PC-9 (cell line): ENCODE results near the gene C3orf33. TPM values are rescaled to one million over a fixed set of nuclear protein-coding genes. Genes with fewer than 3 reads are reported as not detected.

Experiments
- BruUV-seq: library from RNA; stranded (reverse); fragments of 400-500 nt; replicated peaks from 2 replicates; lab custom pipeline; 2021; lab: Mats Ljungman, UMichigan
- CTCF ChIA-PET: fragments of 300-600 bp; sonication (Branson Sonifier 250); formaldehyde crosslinking; loops from one replicate; lab custom pipeline; 2022; ENCODE audit warnings: antibody characterized with exemption; lab: Charles Lee
- POLR2A ChIA-PET: fragments of 300-600 bp; sonication (Branson Sonifier 250); formaldehyde crosslinking; loops from one replicate; lab custom pipeline; 2022; ENCODE audit warnings: antibody characterized with exemption; ENCODE audit not compliant: unreplicated experiment; lab: Charles Lee
- DNase-seq, 2 experiments: peaks; one replicate each; pipeline versions ENCODE4 v3.0.0 to v3.0.0-alpha.2; 2015 to 2022; ENCODE audit warnings: mixed read lengths in 1 of 2
- H2AFZ ChIP-seq: fragments of 200-600 bp; sonication (generic); 2 replicates; pipeline ENCODE4 v1.8.1; 2017; ENCODE audit warnings: antibody characterized with exemption
- H3F3A ChIP-seq: fragments of 200-600 bp; sonication (generic); 2 replicates; pipeline ENCODE4 v1.8.1; 2017; ENCODE audit warnings: antibody characterized with exemption, mild to moderate bottlenecking, low read depth; ENCODE audit not compliant: insufficient read depth
- H3K27ac ChIP-seq: fragments of 200-600 bp; sonication (generic); 2 replicates; pipeline ENCODE4 v1.6.1; 2016; ENCODE audit warnings: mixed run types
- H3K27me3 ChIP-seq: fragments of 200-600 bp; sonication (generic); 2 replicates; pipeline ENCODE4 v1.6.1; 2016; ENCODE audit warnings: low read depth, mixed run types; ENCODE audit not compliant: insufficient read depth
- H3K36me3 ChIP-seq: fragments of 200-600 bp; sonication (generic); 2 replicates; pipeline ENCODE4 v1.6.1; 2016; ENCODE audit warnings: low read depth, mixed run types
- H3K4me1 ChIP-seq: fragments of 200-600 bp; sonication (generic); replicated peaks from 2 replicates; pipeline ENCODE4 v1.6.1; 2016; ENCODE audit warnings: mixed run types; ENCODE audit not compliant: insufficient read depth
- H3K4me2 ChIP-seq: fragments of 200-600 bp; sonication (generic); 2 replicates; pipeline ENCODE4 v1.6.1; 2017; ENCODE audit warnings: mixed run types
- H3K4me3 ChIP-seq: fragments of 200-600 bp; sonication (generic); 2 replicates; pipeline ENCODE4 v1.6.1; 2016; ENCODE audit warnings: mixed run types
- H3K79me2 ChIP-seq: fragments of 200-600 bp; sonication (generic); 2 replicates; pipeline ENCODE4 v1.6.1; 2017; ENCODE audit warnings: low read depth, mixed run types
- H3K9me2 ChIP-seq: fragments of 200-600 bp; sonication (generic); 2 replicates; pipeline ENCODE4 v1.8.1; 2017; ENCODE audit warnings: mild to moderate bottlenecking; ENCODE audit not compliant: insufficient read depth
- H3K9me3 ChIP-seq: fragments of 200-600 bp; sonication (generic); 2 replicates; pipeline ENCODE4 v1.8.1; 2016; ENCODE audit warnings: low read depth; ENCODE audit not compliant: insufficient read depth
- H4K20me1 ChIP-seq: fragments of 200-600 bp; sonication (generic); 2 replicates; pipeline ENCODE4 v1.8.1; 2017; ENCODE audit not compliant: insufficient read depth
- CTCF ChIP-seq: fragments of 200-600 bp; sonication (generic); conservative IDR thresholded peaks from 2 replicates; pipeline ENCODE4 v1.6.1; 2017; ENCODE audit warnings: mixed run types, antibody characterized with exemption, mild to moderate bottlenecking, moderate library complexity
- EZH2 ChIP-seq: fragments of 200-600 bp; sonication (generic); IDR thresholded peaks from 2 replicates; pipeline ENCODE4 v1.8.0; 2017; ENCODE audit warnings: antibody characterized with exemption, low read depth
- intact Hi-C: fragments of 100-400 bp; cut with micrococcal nuclease; formaldehyde crosslinking; loops from one replicate; pipeline ENCODE4 v1.10.0; 2022; ENCODE audit not compliant: unreplicated experiment
- total RNA-seq: library from RNA; stranded (reverse); gene quantifications from 2 replicates; pipeline ENCODE4 v1.2.3, GENCODE V29; 2021

The C3orf33 gene
- total RNA-seq, 1 experiment from 2014 or later, result 1.1 TPM

- POLR2A ChIA-PET, result no interaction called here
- Histone ChIP-seq H2AFZ (no peak overlapping the region), H3K27ac (no peak overlapping the region), H3K9me3 (no peaks in the 10 kb centered on the region), H4K20me1 (no peaks in the 10 kb centered on the region), H3K79me2 (no peaks in the 10 kb centered on the region), H3K27me3 (no peaks in the 10 kb centered on the region), H3K4me1 (0 out of 2 replicates have a peak, but pooled peaks cover 10% of the 10 kb centered on the region), H3K4me3 (no peak overlapping the region), H3K4me2 (no peak overlapping the region), H3F3A (no peaks in the 10 kb centered on the region), H3K36me3 (no peaks in the 10 kb centered on the region), H3K9me2 (no peaks in the 10 kb centered on the region)
- TF ChIP-seq EZH2 (no peak), CTCF (no peak)
- no peak for DNase-seq
- BruUV-seq, result no TSS peak
- intact Hi-C loops, result no loop called here
- CTCF ChIA-PET, result no interaction called here
Observed at GRCh38 chr3:155738580-155739076, 67.5 kb downstream of the C3orf33 start.

DNA sequence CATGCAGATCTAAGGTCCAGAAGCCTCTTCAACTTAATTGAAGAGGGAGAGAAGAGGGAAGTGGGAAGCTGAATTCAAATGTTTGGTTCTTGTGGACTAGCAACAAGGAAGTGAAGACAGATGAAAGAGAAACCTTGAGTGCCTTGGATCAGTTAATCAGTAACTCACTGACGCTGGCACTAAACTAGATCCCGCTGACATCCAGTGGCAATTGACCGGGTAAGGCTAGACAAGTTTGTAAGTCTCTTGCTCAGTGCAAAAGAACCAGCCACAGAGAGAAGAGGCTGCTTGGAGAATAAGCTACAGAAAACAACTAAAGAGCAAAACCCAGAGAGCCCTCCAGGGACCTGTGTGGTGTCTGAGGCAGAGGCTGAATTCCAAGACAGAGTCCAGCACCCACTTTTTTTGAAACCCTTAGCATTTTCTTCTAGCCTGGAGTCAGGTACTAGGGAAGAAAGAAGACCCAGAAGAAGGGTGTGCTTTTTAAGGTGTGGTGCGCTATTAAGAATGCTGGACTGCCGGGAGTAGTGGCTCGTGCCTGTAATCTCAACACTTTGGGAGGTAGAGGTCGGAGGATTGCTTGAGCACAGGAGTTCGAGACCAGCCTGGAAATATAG lies 68.1 kb downstream of the C3orf33 start:
- Histone ChIP-seq H3K36me3 (no peaks in the 10 kb centered on the region), H3K4me1 (0 out of 2 replicates have a peak, but pooled peaks cover 5% of the 10 kb centered on the region), H4K20me1 (no peaks in the 10 kb centered on the region), H3K27ac (no peak overlapping the region), H3K4me3 (no peak overlapping the region), H3F3A (no peaks in the 10 kb centered on the region), H3K79me2 (no peaks in the 10 kb centered on the region), H3K9me3 (no peaks in the 10 kb centered on the region), H3K27me3 (no peaks in the 10 kb centered on the region), H3K4me2 (no peak overlapping the region), H2AFZ (0 out of 2 replicates have a peak overlapping the region, but pooled peaks have one; percentile 18), H3K9me2 (no peaks in the 10 kb centered on the region)
- TF ChIP-seq EZH2 (no peak), CTCF (no peak)
- CTCF ChIA-PET, result no interaction called here
- BruUV-seq, result no TSS peak
- POLR2A ChIA-PET, result no interaction called here
- DNase-seq, result no peak
- intact Hi-C loops, result no loop called here

GRCh38 chr3:155736381-155736780 lies 69.7 kb downstream of the C3orf33 start:
- Histone ChIP-seq H3K4me1 (peaks cover under 1% of the 10 kb centered on the region; the same call in 1 of the 2 replicates), H4K20me1 (no peaks in the 10 kb centered on the region), H2AFZ (no peak overlapping the region), H3K27ac (no peak overlapping the region), H3K9me2 (no peaks in the 10 kb centered on the region), H3K79me2 (no peaks in the 10 kb centered on the region), H3K9me3 (no peaks in the 10 kb centered on the region), H3K27me3 (no peaks in the 10 kb centered on the region), H3F3A (no peaks in the 10 kb centered on the region), H3K36me3 (no peaks in the 10 kb centered on the region), H3K4me3 (no peak overlapping the region), H3K4me2 (no peak overlapping the region)
- ChIA-PET CTCF (interaction anchor here (1.1 kb wide), 1 partner anchor 34 kb away, joined by 3 read pairs; no protein-coding TSS in a partner anchor), POLR2A (no interaction called here)
- no peak for DNase-seq
- TF ChIP-seq EZH2 (no peak), CTCF (no peak)
- BruUV-seq, result no TSS peak
- intact Hi-C loops, result no loop called here
